Measurements from ENCODE around the gene TOMM70. TPM values are rescaled to one million over a fixed set of nuclear protein-coding genes. Genes with fewer than 3 reads are reported as not detected.
A peak's percentile ranks its signal among the peaks of the same experiment; 100 is the strongest.
"Not testable (repeated sequence)": the region's sequence is repeated elsewhere in the genome, so short reads cannot be mapped to it uniquely, and the experiment has no call there.

Gene TOMM70
- total and polyA plus RNA-seq, 4 experiments from 2014 or later = 16.2 to 37.5 (median 28.3) TPM

GRCh38 chr3:100329800-100330489 is 70.9 kb downstream of the TOMM70 start:
- peaks cover 4 to 13% (median 5%) of the 10 kb centered on the region in 4 donors for H3K4me1 Mint-ChIP-seq
- CTCF ChIA-PET (ENCODE audit: partially characterized antibody) = no interaction called here
- Histone ChIP-seq H3K36me3 (ENCODE audit: insufficient read depth, low read length) (no peaks in the 10 kb centered on the region), H3K9me3 (ENCODE audit: control insufficient read depth in 1 of 2, low read length in 2 of 2) (no peaks in the 10 kb centered on the region), H3K4me3 (ENCODE audit: low read length in 2 of 2) (no peak overlapping the region), H3K27me3 (ENCODE audit: insufficient read depth, low read length) (no peaks in the 10 kb centered on the region), H3K4me1 (ENCODE audit: insufficient read depth, low read length) (peaks cover 5% of the 10 kb centered on the region), H3K27ac (ENCODE audit: low read depth, low read length) (no peak overlapping the region)
- intact Hi-C loops (cut with micrococcal nuclease) = loop anchor here (10.0 kb wide), 1 partner anchor 165 kb away; the partner anchor contains the start of gene TMEM45A
- no peak for DNase-seq
- H3K36me3 Mint-ChIP-seq = peaks cover 16 to 21% of the 10 kb centered on the region in 2 donors
- POLR2A ChIA-PET (ENCODE audit: partially characterized antibody) = interaction anchor here (0.6 kb wide), 1 partner anchor 69 kb away, joined by 3 read pairs; no protein-coding TSS in a partner anchor
- peaks cover 0 to 7% (median under 1%) of the 10 kb centered on the region in 8 donors for H3K9me3 Mint-ChIP-seq
- H3K27me3 Mint-ChIP-seq = no peaks in the 10 kb centered on the region
- no peak overlapping the region for H3K4me3 Mint-ChIP-seq
- no peak overlapping the region for H3K27ac Mint-ChIP-seq

GRCh38 chr3:100327377-100327776 is 73.5 kb downstream of the TOMM70 start:
- H3K4me1 ChIP-seq (ENCODE audit: insufficient read depth, low read length); H3K9me3 Mint-ChIP-seq; POLR2A ChIA-PET (ENCODE audit: partially characterized antibody); intact Hi-C loops (cut with micrococcal nuclease); H3K27me3 ChIP-seq (ENCODE audit: insufficient read depth, low read length); H3K4me3 Mint-ChIP-seq; H3K27ac Mint-ChIP-seq; H3K27me3 Mint-ChIP-seq; H3K9me3 ChIP-seq (ENCODE audit: control insufficient read depth in 1 of 2, low read length in 2 of 2); DNase-seq; H3K36me3 ChIP-seq (ENCODE audit: insufficient read depth, low read length); H3K4me3 ChIP-seq (ENCODE audit: low read length in 2 of 2); H3K4me1 Mint-ChIP-seq; H3K27ac ChIP-seq (ENCODE audit: low read depth, low read length): not testable (repeated sequence)
- peaks cover 18 to 24% of the 10 kb centered on the region in 2 donors for H3K36me3 Mint-ChIP-seq
- CTCF ChIA-PET (ENCODE audit: partially characterized antibody) = interaction anchor here (2.4 kb wide), 1 partner anchor 11 kb away, joined by 6 read pairs; no protein-coding TSS in a partner anchor

DNA sequence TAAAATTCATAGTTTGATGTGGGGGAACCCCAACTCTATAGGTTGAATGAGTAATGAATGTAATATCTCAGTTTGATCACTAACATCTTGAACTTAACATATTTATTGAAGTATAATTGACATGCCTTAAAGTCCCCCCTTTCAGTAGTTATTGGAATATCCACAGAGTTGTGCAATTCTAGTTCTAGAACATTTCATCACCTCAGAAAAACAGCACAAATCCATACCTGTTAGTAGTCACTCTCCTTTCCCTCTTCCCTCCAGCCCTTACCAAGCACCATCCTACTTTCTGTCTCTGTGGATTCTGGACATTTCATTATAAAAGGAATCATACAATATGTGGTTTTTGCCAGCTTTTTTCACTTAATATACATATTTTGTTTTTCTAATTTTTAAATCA is 75.1 kb downstream of the TOMM70 start:
- no peak for DNase-seq
- no peak overlapping the region for H3K4me3 Mint-ChIP-seq
- H3K4me1 Mint-ChIP-seq = no peaks in the 10 kb centered on the region
- H3K9me3 Mint-ChIP-seq = peaks cover 0 to 7% (median under 1%) of the 10 kb centered on the region in 8 donors
- ChIA-PET POLR2A (ENCODE audit: partially characterized antibody) (no interaction called here), CTCF (ENCODE audit: partially characterized antibody) (interaction anchor here (2.4 kb wide), 1 partner anchor 9 kb away, joined by 6 read pairs; no protein-coding TSS in a partner anchor)
- Histone ChIP-seq H3K4me3 (ENCODE audit: low read length in 2 of 2) (no peak overlapping the region), H3K27me3 (ENCODE audit: insufficient read depth, low read length) (no peaks in the 10 kb centered on the region), H3K9me3 (ENCODE audit: control insufficient read depth in 1 of 2, low read length in 2 of 2) (no peaks in the 10 kb centered on the region), H3K27ac (ENCODE audit: low read depth, low read length) (no peak overlapping the region), H3K4me1 (ENCODE audit: insufficient read depth, low read length) (no peaks in the 10 kb centered on the region), H3K36me3 (ENCODE audit: insufficient read depth, low read length) (peaks cover 7% of the 10 kb centered on the region)
- intact Hi-C loops (cut with micrococcal nuclease) = no loop called here
- H3K36me3 Mint-ChIP-seq = peaks cover 21 to 27% of the 10 kb centered on the region in 2 donors
- peak overlapping the region in 1 of 7 donors; percentile 67 for H3K27ac Mint-ChIP-seq
- no peaks in the 10 kb centered on the region for H3K27me3 Mint-ChIP-seq

GRCh38 chr3:100324044-100324443 is 76.8 kb downstream of the TOMM70 start:
- Histone ChIP-seq H3K9me3 (ENCODE audit: control insufficient read depth in 1 of 2, low read length in 2 of 2) (no peaks in the 10 kb centered on the region), H3K36me3 (ENCODE audit: insufficient read depth, low read length) (peaks cover 16% of the 10 kb centered on the region), H3K27ac (ENCODE audit: low read depth, low read length) (no peak overlapping the region), H3K4me3 (ENCODE audit: low read length in 2 of 2) (no peak overlapping the region), H3K27me3 (ENCODE audit: insufficient read depth, low read length) (no peaks in the 10 kb centered on the region), H3K4me1 (ENCODE audit: insufficient read depth, low read length) (no peaks in the 10 kb centered on the region)
- Mint-ChIP-seq H3K9me3 (peaks cover 0 to 7% (median 0%) of the 10 kb centered on the region in 8 donors), H3K36me3 (peaks cover 27 to 34% of the 10 kb centered on the region in 2 donors), H3K4me3 (no peak overlapping the region), H3K4me1 (no peaks in the 10 kb centered on the region), H3K27ac (no peak overlapping the region), H3K27me3 (no peaks in the 10 kb centered on the region)
- intact Hi-C loops (cut with micrococcal nuclease) = no loop called here
- CTCF ChIA-PET (ENCODE audit: partially characterized antibody) = interaction anchor here (1.6 kb wide), 1 partner anchor 8 kb away, joined by 3 read pairs; no protein-coding TSS in a partner anchor
- DNase-seq = no peak
- POLR2A ChIA-PET (ENCODE audit: partially characterized antibody) = no interaction called here

GRCh38 chr3:100319951-100320350 is 80.9 kb downstream of the TOMM70 start:
- Mint-ChIP-seq H3K4me3 (no peak overlapping the region), H3K4me1 (peaks cover 5 to 17% (median 9%) of the 10 kb centered on the region in 4 donors), H3K9me3 (no peaks in the 10 kb centered on the region), H3K27ac (no peak overlapping the region), H3K36me3 (peaks cover 16% of the 10 kb centered on the region in 2 donors), H3K27me3 (no peaks in the 10 kb centered on the region)
- ChIA-PET POLR2A (ENCODE audit: partially characterized antibody) (no interaction called here), CTCF (ENCODE audit: partially characterized antibody) (no interaction called here)
- no peak for DNase-seq
- no peaks in the 10 kb centered on the region for H3K9me3 ChIP-seq (ENCODE audit: control insufficient read depth in 1 of 2, low read length in 2 of 2)
- intact Hi-C loops (cut with micrococcal nuclease) = loop anchor here (10.0 kb wide), 1 partner anchor 395 kb away; no protein-coding TSS in a partner anchor
- peaks cover 11% of the 10 kb centered on the region for H3K4me1 ChIP-seq (ENCODE audit: insufficient read depth, low read length)
- H3K27me3 ChIP-seq (ENCODE audit: insufficient read depth, low read length) = no peaks in the 10 kb centered on the region
- H3K27ac ChIP-seq (ENCODE audit: low read depth, low read length) = no peak overlapping the region
- no peak overlapping the region for H3K4me3 ChIP-seq (ENCODE audit: low read length in 2 of 2)
- H3K36me3 ChIP-seq (ENCODE audit: insufficient read depth, low read length) = peaks cover 16% of the 10 kb centered on the region

- Histone ChIP-seq H3K27ac (ENCODE audit: low read depth, low read length) (no peak overlapping the region), H3K36me3 (ENCODE audit: insufficient read depth, low read length) (peaks cover 16% of the 10 kb centered on the region), H3K4me1 (ENCODE audit: insufficient read depth, low read length) (peaks cover 11% of the 10 kb centered on the region), H3K27me3 (ENCODE audit: insufficient read depth, low read length) (no peaks in the 10 kb centered on the region), H3K4me3 (ENCODE audit: low read length in 2 of 2) (no peak overlapping the region), H3K9me3 (ENCODE audit: control insufficient read depth in 1 of 2, low read length in 2 of 2) (no peaks in the 10 kb centered on the region)
- no peak overlapping the region for H3K27ac Mint-ChIP-seq
- no peaks in the 10 kb centered on the region for H3K9me3 Mint-ChIP-seq
- peak overlapping the region in 1 of 8 donors; percentile 3 for H3K4me3 Mint-ChIP-seq
- ChIA-PET POLR2A (ENCODE audit: partially characterized antibody) (interaction anchor here (1.5 kb wide), 1 partner anchor 83 kb away, joined by 4 read pairs; the partner anchor contains the start of genes LNP1 and TOMM70), CTCF (ENCODE audit: partially characterized antibody) (interaction anchor here (1.3 to 4.7 kb wide), 3 partner anchors 17 to 273 kb away, joined by 3 to 57 read pairs (median 9); partner anchors contain the start of gene NIT2)
- intact Hi-C loops (cut with micrococcal nuclease) = loop anchor here (2.0 to 10.0 kb wide), 2 partner anchors 17 to 397 kb away; partner anchors contain the start of gene NIT2
- no peaks in the 10 kb centered on the region for H3K27me3 Mint-ChIP-seq
- peaks cover 14 to 18% of the 10 kb centered on the region in 2 donors for H3K36me3 Mint-ChIP-seq
- no peak for DNase-seq
- peaks cover 5 to 17% (median 9%) of the 10 kb centered on the region in 4 donors for H3K4me1 Mint-ChIP-seq
Observed at GRCh38 chr3:100317912-100318311, 83.0 kb downstream of the TOMM70 start.

DNA sequence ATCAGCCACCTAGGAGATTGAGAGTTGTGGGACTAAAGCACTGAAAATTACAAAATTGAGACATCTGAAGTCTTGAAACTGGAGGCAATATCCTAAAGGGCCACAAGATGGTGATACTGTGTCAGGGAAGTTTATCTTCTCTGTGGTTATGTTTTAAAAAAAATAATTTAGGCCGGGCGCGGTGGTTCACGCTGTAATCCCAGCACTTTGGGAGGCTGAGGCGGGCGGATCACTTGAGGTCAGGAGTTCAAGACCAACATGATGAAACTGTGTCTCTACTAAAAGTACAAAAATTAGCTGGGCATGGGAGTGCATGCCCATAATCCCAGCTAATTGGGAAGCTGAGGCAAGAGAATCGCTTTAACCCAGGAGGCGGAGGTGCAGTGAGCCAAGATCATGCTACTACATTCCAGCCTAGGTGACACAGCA is 84.2 kb downstream of the TOMM70 start:
- Histone ChIP-seq H3K9me3 (ENCODE audit: control insufficient read depth in 1 of 2, low read length in 2 of 2) (no peaks in the 10 kb centered on the region), H3K27ac (ENCODE audit: low read depth, low read length) (no peak overlapping the region), H3K27me3 (ENCODE audit: insufficient read depth, low read length) (no peaks in the 10 kb centered on the region), H3K36me3 (ENCODE audit: insufficient read depth, low read length) (peaks cover 16% of the 10 kb centered on the region), H3K4me3 (ENCODE audit: low read length in 2 of 2) (no peak overlapping the region), H3K4me1 (ENCODE audit: insufficient read depth, low read length) (peaks cover 11% of the 10 kb centered on the region)
- intact Hi-C loops (cut with micrococcal nuclease) = loop anchor here (1.0 to 10.0 kb wide), 3 partner anchors 18 to 398 kb away; partner anchors contain the start of gene NIT2
- Mint-ChIP-seq H3K9me3 (no peaks in the 10 kb centered on the region), H3K27me3 (no peaks in the 10 kb centered on the region), H3K36me3 (peaks cover 10 to 23% of the 10 kb centered on the region in 2 donors), H3K4me1 (peaks cover 5 to 17% (median 9%) of the 10 kb centered on the region in 4 donors), H3K4me3 (peak overlapping the region in 4 of 8 donors; percentile 23 to 50 (median 40)), H3K27ac (peak overlapping the region in 6 of 7 donors; percentile 2 to 70 (median 60))
- ChIA-PET CTCF (ENCODE audit: partially characterized antibody) (interaction anchor here (0.5 to 4.7 kb wide), 13 partner anchors 9 to 413 kb away, joined by 3 to 57 read pairs (median 3); partner anchors contain the start of gene NIT2), POLR2A (ENCODE audit: partially characterized antibody) (interaction anchor here (0.5 to 1.1 kb wide), 3 partner anchors 8 to 643 kb away, joined by 3 read pairs; partner anchors contain the start of gene NIT2)
- DNase-seq = peak; percentile 42 to 48 (median 44)

Measured in CD4-positive, alpha-beta memory T cell (primary cell).